Activated CD8-positive, alpha-beta memory T cell treated with anti-CD3 and anti-CD28 coated beads for 36 hours (primary cell): ENCODE data around the gene VAMP1. TPM values are rescaled to one million over a fixed set of nuclear protein-coding genes. Genes with fewer than 3 reads are reported as not detected.

ENCODE experiments used
- CTCF ChIA-PET: fragments of 350-600 bp; sonication (Branson Sonifier 250); formaldehyde crosslinking; loops from one replicate; lab custom pipeline; 2021; ENCODE audit warnings: antibody characterized with exemption; lab: Charles Lee
- POLR2A ChIA-PET: fragments of 350-600 bp; sonication (Branson Sonifier 250); formaldehyde crosslinking; loops from one replicate; lab custom pipeline; 2021; ENCODE audit warnings: antibody characterized with exemption; lab: Charles Lee
- total RNA-seq, 2 experiments: library from RNA; stranded (reverse); gene quantifications; one replicate each; pipeline ENCODE4 v1.2.3, GENCODE V29; 2021

The VAMP1 gene
- total RNA-seq, 2 experiments from 2014 or later = 31.9 to 33.4 TPM

GRCh38 chr12:6423267-6424007, 47.0 kb downstream of the VAMP1 start:
- ChIA-PET CTCF (interaction anchor here (0.7 to 6.5 kb wide), 23 partner anchors 9 to 134 kb away, joined by 3 to 94 read pairs (median 5); partner anchors contain the start of genes MRPL51, TAPBPL and VAMP1), POLR2A (interaction anchor here (1.0 to 1.9 kb wide), 7 partner anchors 28 to 114 kb away, joined by 3 to 15 read pairs (median 6); partner anchors contain the start of genes TAPBPL and VAMP1)

- ChIA-PET POLR2A (no interaction called here), CTCF (no interaction called here)
Observed at GRCh38 chr12:6420364-6420763, 50.1 kb downstream of the VAMP1 start.

DNA sequence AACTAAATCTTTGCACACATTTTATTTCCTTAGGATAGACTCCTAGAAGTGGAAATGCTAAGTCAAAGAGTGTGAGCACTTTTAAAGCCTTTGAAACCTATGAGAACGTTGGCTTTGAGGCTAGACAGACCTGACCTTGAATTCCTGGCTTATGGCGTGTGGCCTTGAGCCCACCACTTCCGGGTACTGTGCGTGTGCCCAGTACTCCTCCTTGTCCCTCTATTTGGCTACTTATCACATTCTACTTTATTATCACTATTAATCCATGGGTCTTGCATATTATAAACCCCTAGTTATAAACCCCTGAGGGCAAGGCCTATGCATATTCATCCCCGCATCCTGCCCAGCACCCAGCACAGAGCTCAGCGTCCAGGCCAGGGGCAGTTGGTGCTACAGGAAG, 51.7 kb downstream of the VAMP1 start:
- CTCF ChIA-PET = no interaction called here
- POLR2A ChIA-PET = no interaction called here

GRCh38 chr12:6416596-6416995, 53.9 kb downstream of the VAMP1 start:
- POLR2A ChIA-PET = no interaction called here
- CTCF ChIA-PET = no interaction called here

Other genes with a start within 250 kb of the VAMP1 start
- gene PLEKHG6, start 160.0 kb downstream of the VAMP1 start, total RNA-seq = not detected
- gene TNFRSF1A, start 128.6 kb downstream of the VAMP1 start, total RNA-seq = 10 to 100 TPM; 60.2 to 62.7 TPM
- gene SCNN1A, start 95.1 kb downstream of the VAMP1 start, total RNA-seq = 1 to 10 TPM; 1.4 to 1.5 TPM
- gene LTBR, start 86.5 kb downstream of the VAMP1 start, total RNA-seq = 1 to 10 TPM in 1 of 2 experiments, under 1 TPM in 1; 0.82 to 1.2 TPM
- 100 to 1,000 TPM; 133 to 134 TPM for gene CD27, start 25.7 kb downstream of the VAMP1 start, total RNA-seq
- gene TAPBPL, start 18.6 kb downstream of the VAMP1 start, total RNA-seq = 10 to 100 TPM; 27.8 to 29.1 TPM
- 100 to 1,000 TPM; 313 to 315 TPM for gene MRPL51, start 22.6 kb upstream of the VAMP1 start, total RNA-seq
- gene NCAPD2, start 23.4 kb upstream of the VAMP1 start, total RNA-seq = 100 to 1,000 TPM; 120 to 121 TPM
- 1,000 to 10,000 TPM; 8,536 to 8,736 TPM for gene GAPDH, start 63.8 kb upstream of the VAMP1 start, total RNA-seq
- 10 to 100 TPM; 11.2 to 12.8 TPM for gene IFFO1, start 85.4 kb upstream of the VAMP1 start, total RNA-seq
- gene NOP2, start 97.6 kb upstream of the VAMP1 start, total RNA-seq = 100 to 1,000 TPM; 157 to 160 TPM
- 100 to 1,000 TPM; 276 to 283 TPM for gene CHD4, start 136.7 kb upstream of the VAMP1 start, total RNA-seq
- gene LPAR5, start 165.3 kb upstream of the VAMP1 start, total RNA-seq = 1 to 10 TPM; 8.3 to 9.0 TPM
- gene ACRBP, start 176.8 kb upstream of the VAMP1 start, total RNA-seq = under 1 TPM; 0.88 to 0.95 TPM
- 10 to 100 TPM; 10.8 to 13.3 TPM for gene ING4, start 192.4 kb upstream of the VAMP1 start, total RNA-seq
- 10 to 100 TPM; 59.3 to 59.8 TPM for gene ZNF384, start 218.7 kb upstream of the VAMP1 start, total RNA-seq
- under 1 TPM; 0.55 to 0.80 TPM for gene PIANP, start 230.1 kb upstream of the VAMP1 start, total RNA-seq